SKM-1 treated with dmso at 0.1 percent for 144 hours (cell line): ENCODE data around the gene DZANK1.
"Not testable (repeated sequence)": the region's sequence is repeated elsewhere in the genome, so short reads cannot be mapped to it uniquely, and the experiment has no call there.

ENCODE experiments used
- DNase-seq: peaks from one replicate; lab custom pipeline; 2025; ENCODE audit not compliant: unreplicated experiment; lab: John Stamatoyannopoulos, UW

DZANK1 gene

GRCh38 chr20:18466894-18467730 lies at the start of gene DZANK1, which contains the start of gene POLR3F:
Gene DZANK1 (minus strand): TSS chr20:18467030. CDS start chr20:18465358, 1,672 bp downstream.
Gene POLR3F (plus strand): TSS chr20:18467390. CDS start chr20:18467507, 117 bp downstream.
- DNase-seq: peak; percentile 74

- DNase-seq: no peak
These were observed 49.1 kb upstream of the DZANK1 start for GRCh38 chr20:18515973-18516372.

GRCh38 chr20:18514127-18514526 lies 47.3 kb upstream of the DZANK1 start:
- DNase-seq: no peak

- DNase-seq: peak; percentile 1
These were observed 46.4 kb upstream of the DZANK1 start for GRCh38 chr20:18513208-18513607.

GRCh38 chr20:18511571-18511970 lies 44.7 kb upstream of the DZANK1 start:
- DNase-seq: peak; percentile 56

- DNase-seq: peak; percentile 74
These were observed 40.7 kb upstream of the DZANK1 start, which contains the start of gene SEC23B for GRCh38 chr20:18507218-18508191. Gene SEC23B (plus strand): TSS chr20:18507940. CDS start chr20:18510836, 2,896 bp downstream.

GRCh38 chr20:18506744-18507143 lies 39.9 kb upstream of the DZANK1 start:
- no peak for DNase-seq

- no peak for DNase-seq
These were observed 37.7 kb upstream of the DZANK1 start for GRCh38 chr20:18504479-18505060.

- DNase-seq: not testable (repeated sequence)
These were observed 34.8 kb upstream of the DZANK1 start for GRCh38 chr20:18501672-18502071.

GRCh38 chr20:18497603-18498002 lies 30.8 kb upstream of the DZANK1 start:
- no peak for DNase-seq

GRCh38 chr20:18496740-18497592 lies 30.1 kb upstream of the DZANK1 start, which contains the start of gene RBBP9:
Gene RBBP9 (minus strand): TSS chr20:18497225. CDS start chr20:18497167, 58 bp downstream.
- peak; percentile 45 for DNase-seq

- no peak for DNase-seq
These were observed 29.2 kb upstream of the DZANK1 start for GRCh38 chr20:18496042-18496441.

GRCh38 chr20:18488301-18488700 lies 21.5 kb upstream of the DZANK1 start:
- no peak for DNase-seq

GRCh38 chr20:18481596-18481995 lies 14.8 kb upstream of the DZANK1 start:
- DNase-seq: no peak

GRCh38 chr20:18477821-18478220 lies 11.0 kb upstream of the DZANK1 start:
- DNase-seq: no peak

- DNase-seq: no peak
These were observed 10.4 kb upstream of the DZANK1 start for GRCh38 chr20:18477218-18477617.

- no peak for DNase-seq
These were observed 296 bp downstream of the DZANK1 start for GRCh38 chr20:18466574-18466893.

GRCh38 chr20:18465536-18466200 lies 1.2 kb downstream of the DZANK1 start:
- DNase-seq: no peak

- DNase-seq: no peak
These were observed 10.2 kb downstream of the DZANK1 start for GRCh38 chr20:18456600-18456999.

- DNase-seq: no peak
These were observed 22.9 kb downstream of the DZANK1 start for GRCh38 chr20:18443886-18444285.
